Retinal pigment epithelial cell (primary cell): ENCODE measurements around the gene TNFAIP6.
A peak's percentile ranks its signal among the peaks of the same experiment; 100 is the strongest.

Experiments
- DNase-seq: peaks from one replicate; pipeline ENCODE4 v3.0.0-alpha.2; 2010; ENCODE audit warnings: low read depth
- H3K4me3 ChIP-seq: 2 replicates; pipeline ENCODE4 v1.5.1; 2011; ENCODE audit warnings: mild to moderate bottlenecking, low read length, control low read depth, moderate library complexity
- TF ChIP-seq, protein P1 (sequence below): conservative IDR thresholded peaks from 2 replicates; pipeline ENCODE4 v1.5.1; 2011; ENCODE audit warnings: low read depth, low read length, control low read depth, inconsistent platforms

Gene TNFAIP6

DNA sequence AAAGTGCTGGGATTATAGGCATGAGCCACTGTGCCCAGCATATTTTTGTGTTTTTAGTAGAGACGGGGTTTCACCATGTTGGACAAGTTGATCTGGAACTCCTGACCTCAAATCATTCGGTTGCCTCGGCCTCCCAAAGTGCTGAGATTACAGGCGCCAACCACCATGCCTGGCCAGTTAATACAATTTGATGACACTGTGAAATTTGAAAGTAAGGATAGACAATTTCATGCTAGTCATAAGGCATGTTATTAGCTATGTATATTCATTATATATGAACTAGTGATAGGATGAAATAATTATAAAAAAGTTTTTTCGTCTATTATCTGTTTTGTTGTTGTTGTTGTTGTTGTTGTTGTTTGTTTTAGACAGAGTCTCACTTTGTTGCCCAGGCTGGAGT, 43.8 kb downstream of the TNFAIP6 start:
- DNase-seq: no peak
- TF ChIP-seq, protein P1, sequence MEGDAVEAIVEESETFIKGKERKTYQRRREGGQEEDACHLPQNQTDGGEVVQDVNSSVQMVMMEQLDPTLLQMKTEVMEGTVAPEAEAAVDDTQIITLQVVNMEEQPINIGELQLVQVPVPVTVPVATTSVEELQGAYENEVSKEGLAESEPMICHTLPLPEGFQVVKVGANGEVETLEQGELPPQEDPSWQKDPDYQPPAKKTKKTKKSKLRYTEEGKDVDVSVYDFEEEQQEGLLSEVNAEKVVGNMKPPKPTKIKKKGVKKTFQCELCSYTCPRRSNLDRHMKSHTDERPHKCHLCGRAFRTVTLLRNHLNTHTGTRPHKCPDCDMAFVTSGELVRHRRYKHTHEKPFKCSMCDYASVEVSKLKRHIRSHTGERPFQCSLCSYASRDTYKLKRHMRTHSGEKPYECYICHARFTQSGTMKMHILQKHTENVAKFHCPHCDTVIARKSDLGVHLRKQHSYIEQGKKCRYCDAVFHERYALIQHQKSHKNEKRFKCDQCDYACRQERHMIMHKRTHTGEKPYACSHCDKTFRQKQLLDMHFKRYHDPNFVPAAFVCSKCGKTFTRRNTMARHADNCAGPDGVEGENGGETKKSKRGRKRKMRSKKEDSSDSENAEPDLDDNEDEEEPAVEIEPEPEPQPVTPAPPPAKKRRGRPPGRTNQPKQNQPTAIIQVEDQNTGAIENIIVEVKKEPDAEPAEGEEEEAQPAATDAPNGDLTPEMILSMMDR: no peak
- H3K4me3 ChIP-seq: no peak overlapping the region

DNA sequence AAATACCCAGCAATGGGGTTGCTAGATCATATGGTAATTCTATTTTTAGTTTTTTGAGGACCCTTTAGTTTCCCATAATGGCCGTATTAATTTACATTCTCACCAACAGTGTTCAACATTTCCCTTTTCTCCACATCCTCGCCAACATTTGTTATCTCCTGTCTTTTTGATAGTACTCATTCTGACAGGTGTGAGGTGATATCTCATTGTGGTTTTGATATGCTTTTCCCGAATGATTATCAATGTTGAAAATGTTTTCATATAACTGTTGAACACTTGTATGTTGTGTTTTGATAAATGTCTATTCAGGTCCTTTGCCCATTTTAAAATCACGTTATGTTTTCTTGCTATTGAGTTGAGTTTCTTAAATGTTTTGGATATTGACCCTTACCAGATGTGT, 46.5 kb downstream of the TNFAIP6 start:
- no peak overlapping the region for H3K4me3 ChIP-seq
- no peak for DNase-seq
- TF ChIP-seq, protein P1: no peak

DNA sequence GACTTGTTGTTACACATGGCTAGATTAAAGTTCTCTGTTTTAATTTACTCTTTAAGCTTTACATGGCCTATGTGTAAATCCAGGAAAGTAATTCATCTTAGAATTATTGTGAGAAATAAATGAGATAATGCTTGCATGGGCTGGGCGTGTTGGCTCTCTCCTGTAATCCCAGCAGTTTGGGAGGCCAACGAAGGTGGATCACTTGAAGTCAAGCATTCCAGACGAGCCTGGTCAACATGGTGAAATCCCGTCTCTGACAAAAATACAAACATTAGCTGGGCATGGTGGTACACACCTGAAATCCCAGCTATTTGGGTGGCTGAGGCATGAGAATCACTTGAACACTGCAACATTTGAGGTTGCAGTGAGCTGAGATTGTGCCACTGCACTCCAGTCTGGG, 48.0 kb downstream of the TNFAIP6 start:
- TF ChIP-seq, protein P1: no peak
- no peak overlapping the region for H3K4me3 ChIP-seq
- no peak for DNase-seq

DNA sequence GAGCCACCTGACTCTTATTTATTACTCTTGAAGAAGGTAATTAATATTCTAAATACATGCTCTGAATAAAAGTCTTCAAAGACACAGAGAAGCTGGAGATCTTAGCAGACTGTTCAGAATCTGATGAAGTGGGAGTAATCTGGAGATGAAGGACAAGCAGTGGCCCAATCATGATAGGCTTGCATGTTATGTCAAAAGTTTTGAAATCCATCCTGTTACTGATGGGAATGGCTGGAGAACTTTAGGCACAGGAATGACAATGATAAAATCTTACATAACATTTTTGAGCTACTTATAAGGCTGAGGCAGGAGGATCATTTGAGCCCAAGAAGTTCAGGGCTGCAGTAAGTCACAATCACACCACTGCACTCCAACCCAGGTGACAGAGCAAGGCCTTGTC, 49.9 kb downstream of the TNFAIP6 start:
- H3K4me3 ChIP-seq: no peak overlapping the region
- DNase-seq: no peak
- TF ChIP-seq, protein P1: no peak

DNA sequence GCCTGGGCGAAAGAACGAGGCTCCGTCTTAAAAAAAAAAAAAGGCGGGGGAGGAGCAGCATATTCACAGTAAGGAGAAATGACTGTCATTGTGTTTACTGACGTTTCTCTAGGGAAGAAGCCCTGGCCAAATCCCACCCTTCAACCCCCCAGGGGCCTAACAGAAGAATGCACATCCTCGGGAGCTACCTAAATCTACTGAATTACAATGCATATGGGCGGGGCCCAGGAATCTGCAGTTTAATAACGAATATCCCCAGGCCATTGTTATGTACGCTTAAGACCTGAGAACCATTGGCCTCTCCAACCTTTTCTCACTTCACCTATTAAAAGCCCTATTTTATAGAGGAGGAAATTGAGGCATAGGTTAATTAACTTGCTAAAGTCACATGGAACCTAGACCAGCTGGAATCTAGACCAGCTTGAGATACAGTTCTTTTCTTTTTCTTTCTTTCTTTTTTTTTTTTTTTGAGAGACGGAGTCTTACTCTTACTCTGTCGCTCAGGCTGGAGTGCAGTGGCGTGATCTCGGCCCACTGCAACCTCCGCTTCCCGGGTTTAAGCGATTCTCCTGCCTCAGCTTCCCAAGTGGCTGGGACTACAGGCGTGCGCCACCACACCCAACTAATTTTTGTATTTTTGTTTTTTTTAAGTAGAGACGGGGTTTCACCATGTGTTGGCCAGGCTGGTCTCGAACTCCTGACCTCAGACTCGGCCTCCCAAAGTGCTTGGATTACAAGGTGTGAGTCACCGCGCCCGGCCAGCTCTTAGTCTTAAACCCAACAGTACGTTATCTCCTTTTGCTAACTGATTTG, 51.6 kb downstream of the TNFAIP6 start:
- TF ChIP-seq, protein P1: no peak
- DNase-seq: no peak
- peak overlapping the region; percentile 97 for H3K4me3 ChIP-seq

DNA sequence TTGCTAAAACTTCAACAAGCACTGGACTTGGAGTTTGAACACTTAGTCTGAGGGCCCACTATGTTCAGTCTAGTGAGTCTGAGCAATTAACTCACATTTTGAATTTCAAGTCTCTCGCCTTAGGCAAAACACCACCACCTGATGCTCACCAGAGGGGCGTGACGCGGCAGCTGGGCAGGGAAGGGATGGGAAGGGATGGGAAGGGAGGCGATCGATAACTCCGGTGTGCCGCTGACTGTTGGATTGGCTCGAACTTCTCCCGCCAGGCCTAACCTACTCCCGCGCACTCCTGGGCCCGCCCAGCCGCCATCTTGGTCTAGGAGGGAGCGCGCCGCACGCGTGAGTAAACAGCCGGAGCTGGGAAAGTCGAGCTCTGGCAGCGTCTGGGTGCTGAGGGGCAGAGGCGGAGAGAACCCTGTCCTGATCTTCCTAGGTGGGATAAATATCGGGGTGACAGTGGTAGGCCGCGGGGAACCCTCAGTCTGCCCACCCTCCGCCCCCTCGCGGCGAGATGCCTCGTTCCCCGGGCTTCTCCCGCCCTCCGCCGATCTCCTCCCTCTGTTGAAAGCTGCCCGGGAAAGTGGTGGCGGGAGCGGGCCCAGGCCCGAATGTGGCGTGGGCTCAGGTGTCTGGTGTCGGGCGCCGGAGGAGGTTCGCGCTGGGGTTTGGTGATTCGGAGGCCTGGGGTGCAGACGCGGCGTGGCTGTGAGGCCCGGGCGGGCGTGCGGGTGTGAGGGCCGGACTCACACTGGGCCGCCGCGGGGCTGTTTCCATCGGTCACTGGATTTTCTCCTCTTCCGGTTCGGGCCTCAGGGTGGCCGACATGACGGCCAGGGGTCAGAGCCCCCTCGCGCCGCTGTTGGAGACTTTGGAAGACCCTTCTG, 52.5 kb downstream of the TNFAIP6 start, which contains the start of gene RIF1:
Gene RIF1 (plus strand): TSS at position 302 of the 884 bp plus-strand sequence. CDS start 522 bp downstream, at position 824.
- TF ChIP-seq, protein P1: peak; percentile 64
- peak within 1 kb of the TSS; percentile 97 for H3K4me3 ChIP-seq
- DNase-seq: peak; percentile 84
